HG02798 (cell line): ENCODE measurements around the gene STIM2.
A peak's percentile ranks its signal among the peaks of the same experiment; 100 is the strongest.

ENCODE experiments used
- ATAC-seq: cut with Tn5 transposase; IDR thresholded peaks from one replicate; pipeline ENCODE4 v1.9.1; 2021; ENCODE audit warnings: mild to moderate bottlenecking; ENCODE audit not compliant: unreplicated experiment, poor library complexity

The STIM2 gene

GRCh38 chr4:26836539-26836938 is 24.1 kb upstream of the STIM2 start:
- no peak for ATAC-seq

GRCh38 chr4:26837993-26838842 is 22.4 kb upstream of the STIM2 start:
- no peak for ATAC-seq

- ATAC-seq, result no peak
Observed at GRCh38 chr4:26839016-26839415, 21.6 kb upstream of the STIM2 start.

- no peak for ATAC-seq
Observed at GRCh38 chr4:26839534-26839951, 21.1 kb upstream of the STIM2 start.

GRCh38 chr4:26840786-26841185 is 19.9 kb upstream of the STIM2 start:
- ATAC-seq, result no peak

GRCh38 chr4:26842911-26843310 is 17.7 kb upstream of the STIM2 start:
- no peak for ATAC-seq

GRCh38 chr4:26850528-26850927 is 10.1 kb upstream of the STIM2 start:
- no peak for ATAC-seq

- no peak for ATAC-seq
Observed at GRCh38 chr4:26851129-26851528, 9.5 kb upstream of the STIM2 start.

- ATAC-seq, result no peak
Observed at GRCh38 chr4:26854701-26855100, 5.9 kb upstream of the STIM2 start.

GRCh38 chr4:26856906-26857277 is 3.7 kb upstream of the STIM2 start:
- no peak for ATAC-seq

- peak; percentile 63 for ATAC-seq
Observed at GRCh38 chr4:26857278-26858034, 3.2 kb upstream of the STIM2 start.

- no peak for ATAC-seq
Observed at GRCh38 chr4:26858035-26858918, 2.4 kb upstream of the STIM2 start.

GRCh38 chr4:26858947-26859401 is 1.7 kb upstream of the STIM2 start:
- no peak for ATAC-seq

GRCh38 chr4:26859762-26860156 is 882 bp upstream of the STIM2 start:
- no peak for ATAC-seq

- peak; percentile 21 for ATAC-seq
Observed at GRCh38 chr4:26860922-26861433, 337 bp downstream of the STIM2 start.

GRCh38 chr4:26861434-26862186 is 969 bp downstream of the STIM2 start:
- ATAC-seq, result peak; percentile 36

- ATAC-seq, result no peak
Observed at GRCh38 chr4:26862381-26862915, 1.8 kb downstream of the STIM2 start.

GRCh38 chr4:26863512-26863911 is 2.9 kb downstream of the STIM2 start:
- no peak for ATAC-seq

- ATAC-seq, result no peak
Observed at GRCh38 chr4:26864899-26865298, 4.3 kb downstream of the STIM2 start.
